GM18507 (cell line): ENCODE measurements around the gene PTPRN2.

Experiments used
- DNase-seq: peaks from one replicate; pipeline ENCODE4 v3.0.0; 2011; ENCODE audit warnings: low read depth; ENCODE audit not compliant: insufficient read length; ENCODE audit errors: extremely low spot score
- FAIRE-seq: peaks from 2 replicates; lab custom pipeline; 2011; peaks lifted over from hg19 to GRCh38; lab: Jason Lieb, UNC

Gene PTPRN2

GRCh38 chr7:157887400-157887799 lies 700.2 kb downstream of the PTPRN2 start:
- DNase-seq: no peak
- FAIRE-seq: no peak

- FAIRE-seq (no peak), DNase-seq (no peak)
Observed at GRCh38 chr7:157886711-157887110, 700.9 kb downstream of the PTPRN2 start.

GRCh38 chr7:157886266-157886665 lies 701.4 kb downstream of the PTPRN2 start:
- no peak for FAIRE-seq
- no peak for DNase-seq

- DNase-seq: no peak
- no peak for FAIRE-seq
Observed at GRCh38 chr7:157885140-157885539, 702.5 kb downstream of the PTPRN2 start.

GRCh38 chr7:157884461-157885062 lies 703.1 kb downstream of the PTPRN2 start:
- no peak for FAIRE-seq

GRCh38 chr7:157881048-157881771 lies 706.4 kb downstream of the PTPRN2 start:
- FAIRE-seq: no peak
- no peak for DNase-seq

More at GRCh38 chr7:157884461-157885062, 703.1 kb downstream of the PTPRN2 start:
- no peak for DNase-seq

GRCh38 chr7:157879391-157879790 lies 708.2 kb downstream of the PTPRN2 start:
- FAIRE-seq (no peak), DNase-seq (no peak)

GRCh38 chr7:157877298-157878090 lies 710.1 kb downstream of the PTPRN2 start:
- FAIRE-seq (no peak), DNase-seq (no peak)

GRCh38 chr7:157876469-157877285 lies 710.9 kb downstream of the PTPRN2 start:
- FAIRE-seq (no peak), DNase-seq (no peak)

- FAIRE-seq (no peak), DNase-seq (no peak)
Observed at GRCh38 chr7:157875230-157876179, 712.1 kb downstream of the PTPRN2 start.

- DNase-seq (no peak), FAIRE-seq (no peak)
Observed at GRCh38 chr7:157874870-157875229, 712.8 kb downstream of the PTPRN2 start.

- no peak for DNase-seq
- no peak for FAIRE-seq
Observed at GRCh38 chr7:157874208-157874816, 713.3 kb downstream of the PTPRN2 start.

GRCh38 chr7:157873664-157874063 lies 714.0 kb downstream of the PTPRN2 start:
- no peak for FAIRE-seq
- no peak for DNase-seq

- FAIRE-seq (no peak), DNase-seq (no peak)
Observed at GRCh38 chr7:157873181-157873580, 714.4 kb downstream of the PTPRN2 start.

- FAIRE-seq: no peak
- DNase-seq: no peak
Observed at GRCh38 chr7:157872447-157872846, 715.2 kb downstream of the PTPRN2 start.

- DNase-seq (no peak), FAIRE-seq (no peak)
Observed at GRCh38 chr7:157871681-157872080, 715.9 kb downstream of the PTPRN2 start.

- DNase-seq (no peak), FAIRE-seq (no peak)
Observed at GRCh38 chr7:157870644-157871290, 716.9 kb downstream of the PTPRN2 start.

- FAIRE-seq (no peak), DNase-seq (no peak)
Observed at GRCh38 chr7:157869793-157870192, 717.8 kb downstream of the PTPRN2 start.
